NOMO-1 (cell line): ENCODE data around the gene SNX4.
"Not testable (repeated sequence)": the region's sequence is repeated elsewhere in the genome, so short reads cannot be mapped to it uniquely, and the experiment has no call there.

Experiments
- DNase-seq, 2 experiments: peaks; one replicate each; lab custom pipeline; 2025; ENCODE audit not compliant: unreplicated experiment in 2 of 2; lab: John Stamatoyannopoulos, UW

SNX4 gene

DNA sequence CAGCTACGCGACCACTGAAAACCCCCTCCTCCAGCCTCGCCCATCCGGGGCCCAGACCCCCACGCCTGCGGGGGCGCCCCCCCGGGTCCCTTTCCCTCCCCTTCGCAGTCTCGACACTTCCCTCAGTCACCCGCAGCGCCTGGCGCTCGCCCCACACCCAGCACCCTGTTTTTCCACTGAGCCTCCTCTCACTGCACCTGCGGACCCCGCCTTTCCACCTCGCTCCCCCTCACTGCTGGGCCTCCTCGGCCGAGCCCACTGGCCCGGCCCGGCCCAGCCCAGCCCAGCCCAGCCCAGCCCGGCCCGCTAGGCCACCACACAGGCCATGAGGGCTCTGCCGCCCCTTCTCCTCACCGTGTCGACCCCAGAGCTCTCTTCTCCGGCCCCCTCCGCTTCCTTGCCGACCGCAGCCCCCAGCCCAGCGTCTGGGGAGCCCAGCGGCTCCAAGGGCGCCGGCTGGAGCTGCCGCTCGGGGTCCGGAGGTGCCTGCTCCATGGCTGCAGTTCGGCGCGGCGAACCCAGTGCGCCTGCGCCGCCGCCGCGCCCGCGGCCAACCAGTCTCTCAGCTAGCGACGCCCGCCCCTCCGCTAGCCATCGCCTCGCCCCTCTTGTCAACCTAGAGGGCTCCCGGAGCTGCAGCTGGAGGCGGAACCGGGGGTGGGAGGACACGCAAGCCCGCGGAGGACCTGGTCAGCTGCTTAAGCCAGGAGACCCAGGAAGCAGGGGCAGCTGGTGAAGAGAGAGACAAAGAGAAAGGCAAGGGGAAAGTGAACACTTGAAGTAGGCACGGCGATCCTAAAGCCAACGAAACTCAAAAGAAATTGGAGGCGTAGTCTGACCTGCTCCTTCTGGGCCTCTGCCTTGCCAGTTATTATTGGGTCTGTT lies at the start of gene SNX4:
TSS of gene SNX4 (minus strand) at position 525 of the 885 bp plus-strand sequence. CDS start at position 495, 30 bp downstream.
- peak; percentile 90 to 92 for DNase-seq

DNA sequence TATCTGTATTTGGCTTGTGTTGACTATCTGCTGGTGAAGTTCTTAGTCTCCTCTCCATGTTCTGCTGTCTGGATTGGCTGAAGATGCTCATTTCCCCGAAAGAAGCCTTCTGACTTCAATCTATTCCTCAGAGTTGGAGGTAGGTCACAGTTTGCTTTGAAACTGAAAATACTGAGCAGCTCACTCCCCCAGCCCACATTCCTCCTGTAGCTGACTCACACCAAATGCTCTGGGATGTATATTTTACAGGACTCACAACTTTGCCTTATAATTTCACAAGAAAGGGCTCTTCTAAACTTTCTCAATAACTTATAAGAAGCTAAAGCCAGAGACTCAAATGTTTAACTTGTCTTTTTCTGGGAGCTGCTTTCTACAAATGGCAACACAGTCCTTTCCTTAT lies 36.3 kb upstream of the SNX4 start:
- no peak for DNase-seq

DNA sequence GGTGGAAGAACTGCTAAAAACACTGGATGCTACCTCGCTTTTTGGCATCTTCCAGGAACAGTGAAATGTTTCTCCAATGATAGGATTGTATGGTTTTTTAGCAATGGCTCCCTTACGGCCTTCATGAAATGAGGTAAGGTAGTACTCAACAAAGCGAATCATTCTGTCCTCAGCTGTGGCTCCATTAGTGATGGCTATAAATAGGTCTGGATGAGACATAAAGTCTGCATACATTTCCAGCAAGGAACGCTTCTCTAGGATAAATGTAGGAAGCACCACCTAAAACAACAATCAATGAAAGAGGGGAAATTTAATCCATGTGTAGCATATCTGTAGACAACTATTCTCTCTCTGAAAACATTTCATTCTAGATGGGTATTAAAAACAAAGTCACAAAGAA lies 32.4 kb upstream of the SNX4 start:
- DNase-seq, result no peak

DNA sequence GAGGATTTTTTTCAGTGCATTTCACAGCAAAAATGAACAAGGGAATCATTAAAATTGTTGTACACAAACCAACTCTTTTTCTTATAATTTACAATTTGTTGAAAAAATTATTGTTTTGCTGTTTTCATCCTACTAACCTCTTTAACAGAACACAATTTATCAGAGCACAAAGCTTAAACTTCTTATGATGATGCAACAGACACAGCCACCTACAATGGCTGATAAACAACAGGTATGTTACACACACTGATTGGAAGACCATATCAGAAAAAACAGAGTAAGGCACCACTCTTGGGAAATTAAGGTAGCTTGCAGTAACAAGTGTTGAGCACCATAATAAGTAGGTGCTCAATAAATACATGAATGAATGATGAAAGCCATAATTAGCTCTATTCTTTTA lies 8.9 kb upstream of the SNX4 start:
- no peak for DNase-seq

DNA sequence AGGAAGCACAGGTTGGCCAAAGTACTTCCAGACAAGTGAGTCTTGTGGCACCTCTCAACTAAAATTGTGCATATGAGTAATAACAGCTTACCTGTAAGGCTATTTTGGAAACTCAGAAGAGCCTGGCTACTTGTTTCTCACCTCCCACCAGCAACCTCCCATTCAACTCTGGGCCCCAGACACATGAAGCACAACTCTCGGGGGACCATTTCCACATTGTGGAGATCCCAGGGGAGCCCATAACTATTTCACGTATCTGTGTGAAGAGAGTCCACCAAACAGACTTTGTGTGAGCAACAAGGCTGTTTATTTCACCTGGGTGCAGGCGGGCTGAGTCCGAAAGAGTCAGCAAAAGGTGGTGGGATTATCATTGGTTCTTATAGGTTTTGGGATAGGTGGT lies 5.2 kb upstream of the SNX4 start:
- no peak for DNase-seq

DNA sequence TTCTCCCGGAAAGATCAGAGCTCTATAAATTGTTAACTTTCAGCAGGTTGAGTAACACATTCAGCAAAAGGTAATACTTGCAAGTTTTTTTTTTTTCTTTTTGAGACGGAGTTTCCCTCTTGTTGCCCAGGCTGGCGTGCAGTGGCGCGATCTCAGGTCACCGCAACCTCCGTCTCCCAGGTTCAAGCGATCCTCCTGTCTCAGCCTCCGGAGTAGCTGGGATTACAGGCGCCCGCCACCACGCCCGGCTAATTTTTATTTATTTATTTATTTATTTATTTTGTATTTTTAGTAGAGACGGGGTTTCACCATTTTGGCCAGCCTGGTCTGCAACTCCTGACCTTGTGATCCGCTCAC lies 539 bp upstream of the SNX4 start:
- DNase-seq, result not testable (repeated sequence)

DNA sequence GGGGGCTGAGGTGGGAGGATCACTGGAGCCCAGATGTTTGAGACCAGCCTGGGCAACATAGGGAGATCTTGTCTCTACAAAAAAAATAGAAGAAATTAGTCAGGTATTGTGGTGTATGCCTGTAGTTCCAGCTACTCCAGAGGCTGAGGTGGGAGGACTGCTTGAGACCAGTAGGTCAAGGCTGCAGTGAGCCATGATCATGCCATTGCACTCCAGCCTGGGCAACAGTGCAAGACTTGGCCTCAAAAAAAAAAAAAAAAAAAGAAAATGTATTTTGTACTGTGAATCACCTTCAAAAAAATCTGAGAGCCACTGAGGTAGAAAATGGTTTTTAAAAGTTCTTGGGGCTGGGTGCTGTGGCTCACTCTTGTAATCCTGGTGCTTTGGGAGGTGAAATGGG lies 4.6 kb downstream of the SNX4 start:
- no peak for DNase-seq

DNA sequence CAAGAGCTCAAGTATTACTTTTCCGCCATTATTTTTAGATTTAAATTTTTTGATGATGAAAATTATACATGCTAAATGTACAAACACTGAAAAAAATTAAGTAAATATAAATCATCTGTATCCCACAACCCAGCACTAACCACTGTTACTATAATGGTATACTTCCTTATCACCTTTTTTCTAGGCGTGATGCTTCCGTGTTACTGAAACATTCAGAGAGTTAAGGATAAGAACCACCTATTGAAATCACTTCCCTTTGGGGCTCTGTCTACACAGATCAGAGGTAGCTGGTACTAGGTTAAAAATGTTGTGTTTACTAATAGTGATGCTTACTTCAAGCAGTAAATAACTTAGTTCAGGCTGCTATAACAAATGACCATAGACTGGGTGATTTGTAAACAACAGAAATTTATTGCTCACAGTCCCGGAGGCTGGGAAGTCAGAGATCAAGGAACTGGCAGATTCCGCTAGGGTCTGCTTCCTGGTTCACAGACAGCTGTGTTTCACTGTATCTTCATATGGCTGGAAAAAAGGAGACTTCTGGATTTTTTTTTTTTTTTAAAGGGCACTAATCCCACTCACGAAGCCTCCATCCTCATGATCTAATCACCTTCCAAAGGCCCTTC lies 6.4 kb downstream of the SNX4 start:
- no peak for DNase-seq

DNA sequence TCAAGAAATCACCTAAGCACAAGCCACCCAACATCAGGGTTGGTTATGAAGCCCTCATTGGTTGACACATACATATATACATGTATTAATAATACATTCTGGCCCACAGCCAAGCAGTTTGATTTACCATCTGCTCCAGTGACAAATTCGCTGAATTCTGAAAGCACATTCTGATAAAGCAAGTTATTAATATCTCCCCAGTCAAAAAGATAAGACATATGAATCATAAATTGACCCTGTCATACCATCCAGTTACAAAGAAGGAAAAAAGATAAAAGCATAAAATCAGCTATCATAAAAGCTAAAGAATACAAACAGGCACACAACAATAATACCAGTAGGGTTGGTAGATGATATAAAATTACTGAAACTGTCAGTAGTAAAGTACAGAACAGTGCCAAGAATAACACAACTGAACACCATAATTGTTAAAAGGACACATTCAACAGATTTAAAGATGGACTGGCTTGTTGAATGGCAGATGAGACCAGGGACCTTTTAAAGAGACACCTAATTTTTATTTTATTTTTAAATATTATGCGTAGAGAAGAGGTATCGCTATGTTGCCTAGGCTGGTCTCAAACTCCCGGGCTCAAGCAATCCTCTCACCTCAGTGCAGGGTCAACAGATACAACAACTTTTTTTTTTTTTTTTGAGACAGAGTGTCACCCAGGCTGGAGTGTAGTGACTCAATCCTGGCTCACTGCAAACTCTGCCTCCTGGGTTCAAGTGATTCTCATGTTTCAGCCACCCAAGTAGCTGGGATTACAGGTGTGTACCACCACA lies 7.7 kb downstream of the SNX4 start:
- DNase-seq, result no peak

DNA sequence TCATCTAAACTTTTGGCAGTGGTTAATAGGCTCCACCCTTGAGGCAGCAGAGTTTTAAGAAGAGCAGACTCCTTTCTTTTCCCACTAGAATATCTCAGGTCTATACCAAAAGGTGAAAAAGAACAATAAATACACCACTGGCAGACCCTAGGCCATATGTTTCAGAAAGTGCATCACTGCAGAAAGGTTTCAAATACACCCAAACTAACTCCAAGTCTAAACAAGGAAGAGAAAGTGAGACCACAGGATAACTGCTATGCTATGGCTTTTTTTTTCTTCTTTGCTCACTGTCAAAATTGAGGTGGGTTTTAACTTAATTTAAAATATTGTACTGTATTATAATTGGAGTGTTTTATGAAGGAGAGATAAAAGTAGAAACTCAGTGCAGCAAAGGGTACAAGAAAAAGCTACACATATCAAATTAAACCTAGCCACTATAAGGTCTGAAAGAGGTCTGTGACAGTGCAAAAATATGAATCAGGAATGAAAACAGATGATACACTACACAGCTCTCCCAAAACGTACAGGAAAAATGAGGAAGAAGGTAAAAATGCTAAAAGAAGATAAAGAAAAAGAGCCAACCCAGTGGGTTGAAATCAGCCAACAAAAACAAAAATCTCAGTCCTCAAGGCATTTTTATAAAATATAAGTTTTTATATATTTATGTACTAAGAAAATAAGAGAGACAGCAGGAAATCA lies 8.4 kb downstream of the SNX4 start:
- DNase-seq, result peak; percentile 2 to 38

DNA sequence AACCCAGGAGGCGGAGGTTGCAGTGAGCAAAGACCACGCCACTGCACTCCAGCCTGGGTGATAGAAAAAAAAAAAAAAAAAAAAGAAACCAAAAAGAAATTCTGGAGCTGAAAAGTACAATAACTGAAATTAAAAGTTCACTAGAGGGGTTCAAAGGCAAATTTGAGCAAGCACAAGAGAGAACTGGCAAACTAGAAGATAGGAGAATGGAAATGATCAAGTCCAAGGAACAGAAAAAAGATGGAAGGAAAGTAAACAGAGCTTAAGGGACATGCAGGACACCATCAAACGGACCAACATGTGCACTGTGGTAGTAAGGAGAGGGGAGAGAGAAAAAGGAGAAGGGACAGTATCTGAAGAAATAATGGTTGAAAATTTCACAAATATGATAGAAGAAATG lies 12.9 kb downstream of the SNX4 start:
- no peak for DNase-seq

DNA sequence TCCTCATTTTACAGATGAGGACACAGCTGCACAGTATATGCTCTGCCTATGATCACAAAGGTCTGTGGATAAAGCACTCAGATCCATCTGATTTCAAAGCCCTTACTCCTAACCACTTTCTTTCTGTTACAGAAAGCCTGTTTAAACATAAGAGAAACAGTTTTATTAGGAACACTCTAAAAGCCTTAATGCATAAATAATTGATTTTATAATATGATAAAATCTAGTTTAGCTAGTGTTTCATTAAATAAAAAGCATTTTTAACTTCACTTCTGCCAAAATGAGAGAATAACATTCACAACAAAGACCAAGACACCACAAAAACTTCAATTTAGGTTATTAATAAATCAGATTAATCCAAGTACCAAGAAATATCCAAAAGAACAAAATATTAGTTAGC lies 21.4 kb downstream of the SNX4 start:
- DNase-seq, result no peak

DNA sequence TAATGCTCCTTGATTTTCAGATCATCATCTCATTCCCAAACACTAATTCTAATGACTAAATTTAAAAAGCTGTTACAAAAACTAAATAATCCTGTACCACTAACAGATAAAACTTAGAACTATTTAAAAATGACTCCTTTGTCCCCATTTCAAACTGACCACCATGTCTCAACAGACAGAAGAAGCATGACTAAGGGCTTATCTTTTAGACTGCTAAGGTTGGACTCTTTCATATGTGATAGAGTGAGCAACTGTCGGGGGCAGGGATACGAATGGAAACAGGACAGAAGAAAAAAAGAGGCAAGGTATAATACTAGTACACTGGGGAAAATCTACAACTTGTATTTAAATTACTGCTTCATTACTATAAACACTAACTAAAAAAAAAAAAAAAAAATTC lies 23.3 kb downstream of the SNX4 start:
- DNase-seq, result no peak

DNA sequence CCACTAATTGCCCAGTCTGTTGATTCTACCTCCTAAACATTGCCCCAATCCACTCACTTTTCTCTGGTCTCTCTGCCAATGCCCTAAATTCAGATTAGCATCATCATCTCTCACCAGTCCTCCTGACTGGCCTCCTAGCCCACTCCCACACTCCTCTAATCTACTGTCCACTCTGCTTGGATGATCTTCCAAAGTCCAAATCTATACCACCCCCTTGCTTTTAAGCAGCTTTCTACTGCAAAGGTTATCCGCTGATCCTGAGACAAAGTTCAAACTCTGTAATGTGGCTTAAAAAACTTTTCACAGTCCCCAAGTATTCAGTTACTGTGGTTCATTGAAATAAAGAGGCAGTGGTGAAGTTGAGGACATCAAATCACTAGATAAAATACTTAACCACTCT lies 37.6 kb downstream of the SNX4 start:
- DNase-seq, result no peak

DNA sequence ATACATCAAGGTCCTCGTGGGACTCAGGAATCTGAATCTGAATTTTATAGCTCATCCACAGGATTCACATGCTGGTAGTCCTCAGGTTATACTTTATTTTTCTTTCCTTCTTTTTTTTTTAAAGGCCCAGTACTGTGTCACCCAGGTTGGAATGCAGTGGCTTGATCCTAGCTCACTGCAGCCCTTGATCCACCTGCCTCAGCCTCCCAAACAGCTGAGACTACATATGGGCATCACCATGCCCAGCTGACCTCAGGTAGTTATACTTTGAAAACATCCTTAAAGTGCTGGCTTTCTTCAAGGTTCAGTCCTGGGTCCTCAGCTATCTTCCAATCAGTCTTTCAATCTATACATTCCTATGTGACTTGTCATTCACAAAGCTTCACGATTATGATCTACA lies 38.2 kb downstream of the SNX4 start:
- DNase-seq, result no peak

DNA sequence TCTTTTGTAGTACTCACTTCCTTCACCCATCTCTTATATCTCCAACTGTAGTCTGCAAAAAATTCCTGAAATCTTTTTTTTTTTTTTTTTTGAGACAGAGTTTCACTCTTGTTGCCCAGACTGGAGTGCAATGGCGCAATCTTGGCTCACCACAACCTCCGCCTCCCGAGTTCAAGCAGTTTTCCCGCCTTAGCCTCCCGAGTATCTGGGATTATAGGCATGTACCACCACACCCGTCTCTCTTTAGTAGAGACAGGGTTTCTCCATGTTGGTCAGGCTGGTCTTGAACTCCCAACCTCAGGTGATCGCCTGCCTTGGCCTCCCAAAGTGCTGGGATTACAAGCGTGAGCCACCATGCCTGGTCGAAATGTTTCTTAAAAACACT lies 38.6 kb downstream of the SNX4 start:
- DNase-seq, result not testable (repeated sequence)

DNA sequence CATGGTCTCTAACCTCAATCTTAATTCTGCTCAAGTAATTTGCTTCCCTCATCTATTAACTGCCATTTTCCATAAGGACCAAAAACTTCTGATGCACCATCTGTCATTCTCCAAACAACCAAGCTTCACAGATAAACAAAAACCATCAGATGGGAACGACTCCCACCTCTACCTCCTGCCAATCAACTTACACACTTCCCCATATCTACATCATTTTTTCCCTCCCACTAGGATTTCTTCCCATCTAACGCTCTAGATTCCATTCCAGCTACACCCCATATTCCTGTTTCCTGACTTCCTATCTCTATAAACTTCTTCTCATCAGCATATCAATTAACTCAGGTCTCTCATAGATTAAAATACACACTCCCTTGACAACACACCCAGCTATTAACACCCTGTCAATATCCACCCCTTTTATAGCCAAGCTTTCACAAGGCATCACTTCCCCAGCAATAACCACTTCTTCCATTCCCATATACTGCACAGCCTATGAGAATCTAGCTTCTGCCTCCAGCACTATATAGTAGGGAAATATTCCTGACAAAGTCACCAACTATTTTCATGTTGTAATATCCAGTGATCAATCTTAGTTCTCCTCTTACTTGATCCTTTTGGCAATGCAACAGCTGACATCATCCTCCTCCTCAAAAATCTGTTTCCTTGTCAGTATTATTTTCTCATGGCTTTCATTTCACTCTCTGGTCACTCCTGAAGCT lies 39.2 kb downstream of the SNX4 start:
- DNase-seq, result no peak

DNA sequence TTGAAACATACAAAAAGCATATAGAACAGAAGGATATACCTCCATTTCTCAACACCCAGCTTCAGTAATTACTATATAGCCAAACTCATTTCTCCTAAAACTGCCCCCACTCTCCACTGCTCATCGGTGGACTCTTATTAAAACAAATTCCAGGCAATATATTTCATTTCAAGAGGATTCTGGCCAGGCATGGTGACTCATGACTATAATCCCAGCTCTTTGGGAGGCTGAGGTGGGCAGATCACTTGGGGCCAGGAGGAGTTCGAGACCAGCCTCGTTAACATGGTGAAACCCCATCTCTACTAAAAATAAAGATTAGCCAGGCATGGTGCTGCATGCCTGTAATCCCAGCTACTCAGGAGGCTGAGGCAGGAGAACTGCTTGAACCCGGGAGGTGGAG lies 40.9 kb downstream of the SNX4 start:
- DNase-seq, result no peak

DNA sequence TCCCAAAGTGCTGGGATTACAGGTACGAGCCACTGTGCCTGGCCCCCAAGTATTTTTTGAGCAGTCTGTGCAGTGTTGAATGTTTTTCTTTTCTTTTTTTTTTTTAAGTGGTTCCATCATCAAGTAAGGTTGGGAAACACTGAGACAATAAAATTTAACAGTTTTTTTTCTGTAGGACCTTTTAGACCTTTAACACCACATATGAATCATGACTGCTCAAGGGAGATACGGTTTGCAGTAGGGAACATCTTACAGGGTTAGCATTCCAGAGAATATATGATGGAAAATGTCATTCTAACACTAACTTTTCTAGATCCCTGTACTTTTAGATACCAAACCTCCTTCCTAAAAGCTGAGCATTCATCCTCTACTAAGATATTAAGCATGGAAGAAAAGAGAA lies 41.7 kb downstream of the SNX4 start:
- DNase-seq, result no peak

DNA sequence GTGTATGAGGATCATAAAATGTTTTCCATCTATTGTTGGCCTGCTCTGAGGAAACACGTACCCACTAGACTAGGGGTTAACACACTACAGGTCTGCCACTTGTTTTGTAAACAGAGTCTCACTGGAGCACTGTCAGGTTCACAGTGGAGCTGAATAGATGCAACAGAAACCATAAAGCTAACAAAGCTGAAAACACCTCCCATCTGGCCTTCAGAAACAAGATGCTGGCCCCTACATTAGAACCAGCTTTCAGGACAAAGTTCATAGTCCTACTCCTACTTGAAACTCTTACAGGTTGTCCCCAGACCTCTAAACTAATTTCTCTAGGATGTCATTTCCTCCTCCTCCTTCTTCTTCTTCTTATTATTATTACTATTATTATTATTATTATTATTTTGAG lies 42.3 kb downstream of the SNX4 start:
- no peak for DNase-seq
